Left forelimb (tissue), 1 donor: ENCODE data around the gene CCDC69.
"Not testable (repeated sequence)": the region's sequence is repeated elsewhere in the genome, so short reads cannot be mapped to it uniquely, and the experiment has no call there.

Experiments used
- DNase-seq: peaks from one replicate; pipeline ENCODE4 v3.0.0-alpha.2; 2018; ENCODE audit warnings: low spot score

CCDC69 gene

GRCh38 chr5:151222054-151222789 lies 1.7 kb downstream of the CCDC69 start:
- DNase-seq, result no peak

GRCh38 chr5:151221574-151221973 lies 2.3 kb downstream of the CCDC69 start:
- no peak for DNase-seq

GRCh38 chr5:151219789-151220188 lies 4.1 kb downstream of the CCDC69 start:
- no peak for DNase-seq

GRCh38 chr5:151219138-151219537 lies 4.8 kb downstream of the CCDC69 start:
- DNase-seq, result no peak

GRCh38 chr5:151218177-151218576 lies 5.7 kb downstream of the CCDC69 start:
- DNase-seq, result no peak

- DNase-seq, result no peak
Observed at GRCh38 chr5:151216781-151217180, 7.1 kb downstream of the CCDC69 start.

- no peak for DNase-seq
Observed at GRCh38 chr5:151215546-151215880, 8.4 kb downstream of the CCDC69 start.

GRCh38 chr5:151214614-151215545 lies 9.0 kb downstream of the CCDC69 start:
- DNase-seq, result no peak

GRCh38 chr5:151213803-151214613 lies 9.9 kb downstream of the CCDC69 start:
- no peak for DNase-seq

- DNase-seq, result no peak
Observed at GRCh38 chr5:151212406-151212798, 11.5 kb downstream of the CCDC69 start.

GRCh38 chr5:151208481-151208914 lies 15.4 kb downstream of the CCDC69 start:
- DNase-seq, result no peak

GRCh38 chr5:151205411-151205810 lies 18.5 kb downstream of the CCDC69 start:
- no peak for DNase-seq

GRCh38 chr5:151204051-151204450 lies 19.8 kb downstream of the CCDC69 start:
- DNase-seq, result no peak

- DNase-seq, result no peak
Observed at GRCh38 chr5:151202381-151203139, 21.3 kb downstream of the CCDC69 start.

- no peak for DNase-seq
Observed at GRCh38 chr5:151200913-151201595, 22.8 kb downstream of the CCDC69 start.

GRCh38 chr5:151199581-151200185 lies 24.2 kb downstream of the CCDC69 start:
- no peak for DNase-seq

GRCh38 chr5:151198861-151199260 lies 25.0 kb downstream of the CCDC69 start:
- no peak for DNase-seq

GRCh38 chr5:151197291-151197600 lies 26.6 kb downstream of the CCDC69 start:
- DNase-seq, result not testable (repeated sequence)

- DNase-seq, result no peak
Observed at GRCh38 chr5:151196556-151197290, 27.2 kb downstream of the CCDC69 start.

GRCh38 chr5:151195622-151196021 lies 28.3 kb downstream of the CCDC69 start:
- no peak for DNase-seq
